ENCODE results near the gene MBD3. TPM values are rescaled to one million over a fixed set of nuclear protein-coding genes. Genes with fewer than 3 reads are reported as not detected.
"Not testable (repeated sequence)": the region's sequence is repeated elsewhere in the genome, so short reads cannot be mapped to it uniquely, and the experiment has no call there.

The MBD3 gene
- total RNA-seq, 2 experiments from 2014 or later, result 58.1 to 63.7 TPM

GRCh38 chr19:1560286-1560882, 32.3 kb downstream of the MBD3 start:
- Mint-ChIP-seq H3K4me1 (ENCODE audit: low read depth) (no peaks in the 10 kb centered on the region), H3K27me3 (ENCODE audit: low read depth) (no peaks in the 10 kb centered on the region), H3K36me3 (ENCODE audit: low read depth) (no peaks in the 10 kb centered on the region), H3K4me3 (no peak overlapping the region), H3K27ac (no peak overlapping the region), H3K9me3 (no peaks in the 10 kb centered on the region)
- no peak for DNase-seq
- intact Hi-C loops (cut with micrococcal nuclease), result no loop called here
- CTCF ChIA-PET, result interaction anchor here (0.7 kb wide), 1 partner anchor 14 kb away, joined by 3 read pairs; no protein-coding TSS in a partner anchor

- CTCF ChIA-PET, result no interaction called here
- no peak overlapping the region for H3K27ac Mint-ChIP-seq
- intact Hi-C loops (cut with micrococcal nuclease), result no loop called here
- no peaks in the 10 kb centered on the region for H3K36me3 Mint-ChIP-seq (ENCODE audit: low read depth)
- no peaks in the 10 kb centered on the region for H3K27me3 Mint-ChIP-seq (ENCODE audit: low read depth)
- no peak overlapping the region for H3K4me3 Mint-ChIP-seq
- DNase-seq, result no peak
- no peaks in the 10 kb centered on the region for H3K4me1 Mint-ChIP-seq (ENCODE audit: low read depth)
- H3K9me3 Mint-ChIP-seq, result no peaks in the 10 kb centered on the region
Measured at GRCh38 chr19:1558552-1558951, 34.1 kb downstream of the MBD3 start.

GRCh38 chr19:1556390-1557070, 36.1 kb downstream of the MBD3 start:
- no peaks in the 10 kb centered on the region for H3K9me3 Mint-ChIP-seq
- peaks cover 4% of the 10 kb centered on the region for H3K27me3 Mint-ChIP-seq (ENCODE audit: low read depth)
- intact Hi-C loops (cut with micrococcal nuclease), result no loop called here
- no peak overlapping the region for H3K27ac Mint-ChIP-seq
- no peak overlapping the region for H3K4me3 Mint-ChIP-seq
- CTCF ChIA-PET, result no interaction called here
- no peaks in the 10 kb centered on the region for H3K4me1 Mint-ChIP-seq (ENCODE audit: low read depth)
- no peaks in the 10 kb centered on the region for H3K36me3 Mint-ChIP-seq (ENCODE audit: low read depth)
- no peak for DNase-seq

- no peak overlapping the region for H3K4me3 Mint-ChIP-seq
- peaks cover 4% of the 10 kb centered on the region for H3K27me3 Mint-ChIP-seq (ENCODE audit: low read depth)
- CTCF ChIA-PET, result no interaction called here
- no peaks in the 10 kb centered on the region for H3K9me3 Mint-ChIP-seq
- H3K4me1 Mint-ChIP-seq (ENCODE audit: low read depth), result no peaks in the 10 kb centered on the region
- H3K27ac Mint-ChIP-seq, result no peak overlapping the region
- no peak for DNase-seq
- H3K36me3 Mint-ChIP-seq (ENCODE audit: low read depth), result no peaks in the 10 kb centered on the region
- intact Hi-C loops (cut with micrococcal nuclease), result no loop called here
Measured at GRCh38 chr19:1555487-1556389, 36.9 kb downstream of the MBD3 start.

- intact Hi-C loops (cut with micrococcal nuclease), result no loop called here
- Mint-ChIP-seq H3K27me3 (ENCODE audit: low read depth) (peaks cover 4% of the 10 kb centered on the region), H3K9me3 (no peaks in the 10 kb centered on the region), H3K4me3 (no peak overlapping the region), H3K4me1 (ENCODE audit: low read depth) (no peaks in the 10 kb centered on the region), H3K36me3 (ENCODE audit: low read depth) (no peaks in the 10 kb centered on the region), H3K27ac (no peak overlapping the region)
- CTCF ChIA-PET, result no interaction called here
- no peak for DNase-seq
Measured at GRCh38 chr19:1554968-1555367, 37.7 kb downstream of the MBD3 start.

GRCh38 chr19:1553415-1553814, 39.2 kb downstream of the MBD3 start:
- intact Hi-C loops (cut with micrococcal nuclease), result no loop called here
- Mint-ChIP-seq H3K9me3 (no peaks in the 10 kb centered on the region), H3K4me3 (no peak overlapping the region), H3K36me3 (ENCODE audit: low read depth) (no peaks in the 10 kb centered on the region), H3K27me3 (ENCODE audit: low read depth) (peaks cover 4% of the 10 kb centered on the region), H3K4me1 (ENCODE audit: low read depth) (no peaks in the 10 kb centered on the region), H3K27ac (no peak overlapping the region)
- CTCF ChIA-PET, result interaction anchor here (0.6 kb wide), 1 partner anchor 228 kb away, joined by 3 read pairs; no protein-coding TSS in a partner anchor
- no peak for DNase-seq

GRCh38 chr19:1551068-1552040, 41.3 kb downstream of the MBD3 start:
- no peak overlapping the region for H3K4me3 Mint-ChIP-seq
- no peak overlapping the region for H3K27ac Mint-ChIP-seq
- no peak for DNase-seq
- no peaks in the 10 kb centered on the region for H3K36me3 Mint-ChIP-seq (ENCODE audit: low read depth)
- intact Hi-C loops (cut with micrococcal nuclease), result no loop called here
- peaks cover 12% of the 10 kb centered on the region for H3K27me3 Mint-ChIP-seq (ENCODE audit: low read depth)
- H3K9me3 Mint-ChIP-seq, result no peaks in the 10 kb centered on the region
- CTCF ChIA-PET, result interaction anchor here (0.6 kb wide), 1 partner anchor 31 kb away, joined by 3 read pairs; no protein-coding TSS in a partner anchor
- no peaks in the 10 kb centered on the region for H3K4me1 Mint-ChIP-seq (ENCODE audit: low read depth)

GRCh38 chr19:1549332-1549945, 43.2 kb downstream of the MBD3 start:
- peaks cover 20% of the 10 kb centered on the region for H3K27me3 Mint-ChIP-seq (ENCODE audit: low read depth)
- no peak overlapping the region for H3K4me3 Mint-ChIP-seq
- no peaks in the 10 kb centered on the region for H3K9me3 Mint-ChIP-seq
- CTCF ChIA-PET, result no interaction called here
- intact Hi-C loops (cut with micrococcal nuclease), result loop anchor here (10.0 kb wide), 1 partner anchor 245 kb away; no protein-coding TSS in a partner anchor
- H3K36me3 Mint-ChIP-seq (ENCODE audit: low read depth), result no peaks in the 10 kb centered on the region
- H3K4me1 Mint-ChIP-seq (ENCODE audit: low read depth), result no peaks in the 10 kb centered on the region
- no peak for DNase-seq
- H3K27ac Mint-ChIP-seq, result no peak overlapping the region

- Mint-ChIP-seq H3K9me3 (no peaks in the 10 kb centered on the region), H3K36me3 (ENCODE audit: low read depth) (no peaks in the 10 kb centered on the region), H3K4me3 (no peak overlapping the region), H3K27me3 (ENCODE audit: low read depth) (peaks cover 23% of the 10 kb centered on the region), H3K27ac (no peak overlapping the region), H3K4me1 (ENCODE audit: low read depth) (no peaks in the 10 kb centered on the region)
- intact Hi-C loops (cut with micrococcal nuclease), result loop anchor here (10.0 kb wide), 1 partner anchor 254 kb away; no protein-coding TSS in a partner anchor
- CTCF ChIA-PET, result interaction anchor here (0.6 kb wide), 1 partner anchor 8 kb away, joined by 6 read pairs; no protein-coding TSS in a partner anchor
- DNase-seq, result no peak
Measured at GRCh38 chr19:1540365-1540925, 52.2 kb downstream of the MBD3 start.

GRCh38 chr19:1539749-1540148, 52.9 kb downstream of the MBD3 start:
- H3K36me3 Mint-ChIP-seq (ENCODE audit: low read depth); H3K4me1 Mint-ChIP-seq (ENCODE audit: low read depth); DNase-seq; H3K9me3 Mint-ChIP-seq; H3K4me3 Mint-ChIP-seq; CTCF ChIA-PET; H3K27ac Mint-ChIP-seq: not testable (repeated sequence)
- intact Hi-C loops (cut with micrococcal nuclease), result loop anchor here (10.0 kb wide), 1 partner anchor 255 kb away; no protein-coding TSS in a partner anchor
- H3K27me3 Mint-ChIP-seq (ENCODE audit: low read depth), result peaks cover 25% of the 10 kb centered on the region

- peaks cover 23% of the 10 kb centered on the region for H3K27me3 Mint-ChIP-seq (ENCODE audit: low read depth)
Measured at GRCh38 chr19:1538978-1539377, 53.7 kb downstream of the MBD3 start.

More at GRCh38 chr19:1538978-1539377, 53.7 kb downstream of the MBD3 start:
- H3K36me3 Mint-ChIP-seq (ENCODE audit: low read depth), result no peaks in the 10 kb centered on the region
- no peaks in the 10 kb centered on the region for H3K9me3 Mint-ChIP-seq
- DNase-seq, result no peak
- CTCF ChIA-PET, result interaction anchor here (0.7 to 1.3 kb wide), 2 partner anchors 133 to 243 kb away, joined by 3 to 4 read pairs; no protein-coding TSS in a partner anchor
- H3K4me1 Mint-ChIP-seq (ENCODE audit: low read depth), result no peaks in the 10 kb centered on the region
- H3K27ac Mint-ChIP-seq, result no peak overlapping the region
- intact Hi-C loops (cut with micrococcal nuclease), result no loop called here
- H3K4me3 Mint-ChIP-seq, result no peak overlapping the region
